Activated CD8-positive, alpha-beta T cell treated with anti-CD3 and anti-CD28 coated beads for 36 hours (primary cell): ENCODE data around the gene SOX5. TPM values are rescaled to one million over a fixed set of nuclear protein-coding genes. Genes with fewer than 3 reads are reported as not detected.

Experiments used
- ATAC-seq: fragments of 200-7000 bp; cut with Tn5 transposase; one replicate; pipeline ENCODE4 v1.10.0; 2021; ENCODE audit warnings: mild to moderate bottlenecking, moderate library complexity
- CTCF ChIA-PET: fragments of 350-600 bp; sonication (Branson Sonifier 250); formaldehyde crosslinking; loops from one replicate; lab custom pipeline; 2021; ENCODE audit warnings: antibody characterized with exemption; lab: Charles Lee
- POLR2A ChIA-PET: fragments of 350-600 bp; sonication (Branson Sonifier 250); formaldehyde crosslinking; loops from one replicate; lab custom pipeline; 2021; ENCODE audit warnings: antibody characterized with exemption; lab: Charles Lee
- DNase-seq: peaks from one replicate; pipeline ENCODE4 v3.0.0-alpha.2; 2020
- H3K27ac Mint-ChIP-seq: one replicate; pipeline ENCODE4 v1.8.0; 2021; ENCODE audit warnings: mild to moderate bottlenecking, mixed read lengths
- H3K27me3 Mint-ChIP-seq: one replicate; pipeline ENCODE4 v1.8.0; 2021; ENCODE audit warnings: mixed read lengths
- H3K36me3 Mint-ChIP-seq: one replicate; pipeline ENCODE4 v1.8.0; 2021; ENCODE audit warnings: low read depth, mixed read lengths
- H3K4me1 Mint-ChIP-seq: one replicate; pipeline ENCODE4 v1.8.0; 2021; ENCODE audit warnings: low read depth, mixed read lengths
- H3K4me3 Mint-ChIP-seq: one replicate; pipeline ENCODE4 v1.8.0; 2021; ENCODE audit warnings: mild to moderate bottlenecking, moderate library complexity, mixed read lengths
- H3K9me3 Mint-ChIP-seq: one replicate; pipeline ENCODE4 v1.8.0; 2021; ENCODE audit warnings: mixed read lengths
- intact Hi-C: fragments of 100-400 bp; cut with micrococcal nuclease; formaldehyde crosslinking; loops from one replicate; pipeline ENCODE4 v1.10.0; 2022
- total RNA-seq, 2 experiments: library from RNA; stranded (reverse); gene quantifications; one replicate each; pipeline ENCODE4 v1.2.3, GENCODE V29; 2021
- TF ChIP-seq, protein P1 (sequence below): fragments of 200-600 bp; IDR thresholded peaks from one replicate; pipeline ENCODE4 v1.8.0; 2022; ENCODE audit warnings: antibody characterized with exemption, mild to moderate bottlenecking

Gene SOX5
- total RNA-seq, 2 experiments from 2014 or later: not detected

DNA sequence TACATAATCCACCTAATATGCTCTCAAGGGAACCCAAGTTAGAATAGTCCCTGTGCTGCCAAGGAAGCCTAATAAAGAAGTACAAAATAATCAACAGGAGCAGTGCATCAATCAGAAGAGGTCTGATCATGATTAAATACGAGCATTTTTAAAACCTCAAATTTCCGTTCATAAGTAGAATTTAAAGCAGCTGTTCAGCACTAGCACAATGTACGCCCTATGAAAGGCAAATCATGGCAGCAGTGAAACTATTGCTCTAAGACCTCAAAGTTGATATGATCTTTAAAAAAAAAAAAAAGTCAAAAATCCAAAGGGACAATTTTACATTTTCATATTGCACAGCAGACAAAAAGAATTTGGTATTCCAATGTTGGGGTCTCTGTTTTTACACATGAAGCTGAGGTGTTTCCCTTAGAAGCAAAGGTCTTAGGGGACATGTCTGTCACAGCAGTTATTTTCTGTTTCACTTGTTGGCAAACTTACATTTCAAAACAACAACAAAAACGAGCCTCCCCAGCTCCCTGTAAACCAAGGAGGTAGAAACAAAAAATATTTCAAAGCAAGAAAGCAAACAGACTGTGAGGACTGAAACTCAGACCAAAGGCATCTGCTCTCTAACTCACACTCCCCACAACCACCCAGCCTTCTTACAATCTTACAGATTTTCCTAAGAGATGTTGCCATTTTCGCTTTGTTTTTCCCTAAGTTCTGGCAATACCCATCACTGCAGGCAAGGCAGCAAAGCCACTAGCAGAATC, 28.2 kb downstream of the SOX5 start:
- no peak for DNase-seq
- H3K36me3 Mint-ChIP-seq: no peaks in the 10 kb centered on the region
- ChIA-PET POLR2A (no interaction called here), CTCF (no interaction called here)
- ATAC-seq: no peak
- intact Hi-C loops: no loop called here
- H3K27me3 Mint-ChIP-seq: no peaks in the 10 kb centered on the region
- H3K27ac Mint-ChIP-seq: no peak overlapping the region
- H3K9me3 Mint-ChIP-seq: peaks cover 1% of the 10 kb centered on the region
- no peaks in the 10 kb centered on the region for H3K4me1 Mint-ChIP-seq
- TF ChIP-seq, protein P1, sequence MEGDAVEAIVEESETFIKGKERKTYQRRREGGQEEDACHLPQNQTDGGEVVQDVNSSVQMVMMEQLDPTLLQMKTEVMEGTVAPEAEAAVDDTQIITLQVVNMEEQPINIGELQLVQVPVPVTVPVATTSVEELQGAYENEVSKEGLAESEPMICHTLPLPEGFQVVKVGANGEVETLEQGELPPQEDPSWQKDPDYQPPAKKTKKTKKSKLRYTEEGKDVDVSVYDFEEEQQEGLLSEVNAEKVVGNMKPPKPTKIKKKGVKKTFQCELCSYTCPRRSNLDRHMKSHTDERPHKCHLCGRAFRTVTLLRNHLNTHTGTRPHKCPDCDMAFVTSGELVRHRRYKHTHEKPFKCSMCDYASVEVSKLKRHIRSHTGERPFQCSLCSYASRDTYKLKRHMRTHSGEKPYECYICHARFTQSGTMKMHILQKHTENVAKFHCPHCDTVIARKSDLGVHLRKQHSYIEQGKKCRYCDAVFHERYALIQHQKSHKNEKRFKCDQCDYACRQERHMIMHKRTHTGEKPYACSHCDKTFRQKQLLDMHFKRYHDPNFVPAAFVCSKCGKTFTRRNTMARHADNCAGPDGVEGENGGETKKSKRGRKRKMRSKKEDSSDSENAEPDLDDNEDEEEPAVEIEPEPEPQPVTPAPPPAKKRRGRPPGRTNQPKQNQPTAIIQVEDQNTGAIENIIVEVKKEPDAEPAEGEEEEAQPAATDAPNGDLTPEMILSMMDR: no peak
- no peak overlapping the region for H3K4me3 Mint-ChIP-seq

DNA sequence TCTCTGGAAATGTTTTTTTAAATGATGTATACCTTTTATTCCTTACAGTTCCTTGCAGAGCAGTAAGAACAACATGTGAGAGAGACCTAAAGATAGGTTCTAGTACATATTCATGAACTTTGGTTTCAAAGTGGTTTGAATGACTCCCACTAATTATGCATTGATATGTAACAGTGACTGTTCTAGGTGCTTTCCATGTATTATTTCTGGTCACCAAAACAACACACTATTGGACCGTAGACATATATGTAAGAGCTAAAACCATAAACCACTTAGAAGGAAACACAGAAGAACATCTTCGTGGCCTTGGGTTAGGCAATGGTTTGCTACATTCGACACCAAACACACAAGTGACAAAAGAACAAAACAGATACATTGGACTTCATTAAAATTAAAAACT, 37.9 kb downstream of the SOX5 start:
- ChIA-PET POLR2A (no interaction called here), CTCF (no interaction called here)
- TF ChIP-seq, protein P1: no peak
- ATAC-seq (no peak), DNase-seq (no peak)
- no peaks in the 10 kb centered on the region for H3K4me1 Mint-ChIP-seq
- no peaks in the 10 kb centered on the region for H3K27me3 Mint-ChIP-seq
- no peaks in the 10 kb centered on the region for H3K9me3 Mint-ChIP-seq
- H3K27ac Mint-ChIP-seq: no peak overlapping the region
- H3K36me3 Mint-ChIP-seq: no peaks in the 10 kb centered on the region
- no peak overlapping the region for H3K4me3 Mint-ChIP-seq
- intact Hi-C loops: no loop called here

DNA sequence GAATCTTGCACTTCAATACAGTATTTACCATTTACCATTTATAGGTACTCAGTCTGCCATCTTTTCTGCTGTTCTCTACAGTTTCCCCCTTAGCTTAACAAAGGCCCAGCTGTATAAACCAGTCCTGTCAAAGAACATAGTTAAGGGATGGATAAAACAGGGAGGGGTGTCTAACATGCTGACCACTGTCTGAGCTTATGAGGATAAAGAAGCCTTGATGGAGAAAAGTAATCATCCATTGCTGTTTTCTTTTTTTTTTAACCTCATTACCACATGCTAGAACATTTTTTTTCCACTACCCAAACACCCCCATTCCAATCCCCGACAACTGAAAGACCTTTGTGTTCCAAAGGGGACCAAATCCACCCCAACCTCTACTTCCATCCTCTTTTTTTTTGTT, 39.9 kb downstream of the SOX5 start:
- peaks cover 3% of the 10 kb centered on the region for H3K9me3 Mint-ChIP-seq
- H3K27me3 Mint-ChIP-seq: no peaks in the 10 kb centered on the region
- intact Hi-C loops: no loop called here
- ATAC-seq (no peak), DNase-seq (no peak)
- TF ChIP-seq, protein P1: no peak
- H3K27ac Mint-ChIP-seq: no peak overlapping the region
- no peaks in the 10 kb centered on the region for H3K4me1 Mint-ChIP-seq
- no peaks in the 10 kb centered on the region for H3K36me3 Mint-ChIP-seq
- ChIA-PET POLR2A (no interaction called here), CTCF (no interaction called here)
- H3K4me3 Mint-ChIP-seq: no peak overlapping the region

DNA sequence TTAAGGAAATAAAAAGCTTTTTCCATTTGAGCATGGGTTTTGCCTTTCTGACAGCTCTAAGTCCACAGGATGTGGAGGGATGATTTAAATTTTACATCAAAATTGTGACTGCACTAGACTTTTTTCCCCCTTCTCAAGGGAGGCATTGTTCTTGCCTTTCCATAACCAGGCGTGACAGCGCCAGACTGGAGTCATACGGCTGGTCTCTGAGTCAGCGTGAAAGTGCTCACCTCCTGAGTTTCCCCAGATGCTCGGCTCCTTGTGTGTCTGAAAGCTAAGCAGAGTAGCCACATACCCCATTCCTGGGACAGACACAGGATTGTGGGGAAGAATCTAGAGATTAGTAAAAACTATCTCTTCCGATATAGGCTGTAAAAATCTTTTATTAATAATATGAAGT, 43.1 kb downstream of the SOX5 start:
- POLR2A ChIA-PET: no interaction called here

DNA sequence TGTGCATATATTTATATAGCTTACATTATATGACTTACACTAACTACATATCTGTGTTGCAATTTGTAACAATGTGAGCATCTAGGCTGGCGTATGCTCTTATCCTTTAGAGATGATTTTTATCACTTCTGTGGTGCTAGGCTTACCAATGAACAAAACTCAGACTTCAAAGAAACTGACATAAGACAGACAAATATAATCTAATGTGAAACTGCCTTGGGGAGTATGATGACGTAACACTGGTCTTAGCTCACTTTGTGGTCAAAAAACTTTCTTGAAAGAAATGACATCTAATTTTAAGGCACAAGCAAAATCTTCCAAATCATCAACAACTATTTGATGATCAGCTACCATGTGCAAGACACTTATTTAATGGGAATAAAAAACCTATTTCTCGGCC, 50.0 kb downstream of the SOX5 start:
- POLR2A ChIA-PET: no interaction called here
- TF ChIP-seq, protein P1: no peak
- Mint-ChIP-seq H3K4me1 (no peaks in the 10 kb centered on the region), H3K27ac (no peak overlapping the region), H3K36me3 (no peaks in the 10 kb centered on the region), H3K4me3 (no peak overlapping the region), H3K9me3 (peaks cover 2% of the 10 kb centered on the region), H3K27me3 (no peaks in the 10 kb centered on the region)
- intact Hi-C loops: no loop called here
- no peak for DNase-seq
- CTCF ChIA-PET: no interaction called here
- no peak for ATAC-seq

More for the DNA sequence above, 43.1 kb downstream of the SOX5 start:
- TF ChIP-seq, protein P1: no peak
- CTCF ChIA-PET: no interaction called here
- Mint-ChIP-seq H3K36me3 (no peaks in the 10 kb centered on the region), H3K4me1 (no peaks in the 10 kb centered on the region), H3K27ac (no peak overlapping the region), H3K9me3 (peaks cover 3% of the 10 kb centered on the region), H3K4me3 (no peak overlapping the region), H3K27me3 (no peaks in the 10 kb centered on the region)
- DNase-seq: no peak
- no peak for ATAC-seq
- intact Hi-C loops: no loop called here
